ENCODE data around the gene FOXB2. TPM values are rescaled to one million over a fixed set of nuclear protein-coding genes. Genes with fewer than 3 reads are reported as not detected.

The FOXB2 gene
- total and polyA plus RNA-seq, 2 of the 8 experiments (the other 6 are each of a cell fraction or from before 2014, with no cell fraction given), result 0.15 to 0.22 TPM

- H3K4me3 ChIP-seq (ENCODE audit: extremely low read depth in 1 of 4, insufficient read depth in 2 of 4, low read depth in 3 of 4, low read length in 4 of 4), result no peak overlapping the region
- FAIRE-seq, result no peak
- H4K5ac ChIP-seq (ENCODE audit: insufficient read length, low read depth, low read length), result no peak overlapping the region
- no peak overlapping the region for H2AFZ ChIP-seq (ENCODE audit: low read length)
- no peak overlapping the region for H4K8ac ChIP-seq (ENCODE audit: extremely low read depth, insufficient read depth, low read length)
- H3K23me2 ChIP-seq (ENCODE audit: low read depth, low read length), result no peaks in the 10 kb centered on the region
- H3K23ac ChIP-seq (ENCODE audit: insufficient read length), result no peak overlapping the region
- no peak overlapping the region for H2BK12ac ChIP-seq (ENCODE audit: low read depth, low read length)
- H3K4me1 ChIP-seq (replicated peaks in 1 of 4; ENCODE audit: control insufficient read depth in 3 of 4, insufficient read depth in 4 of 4, low read length in 3 of 4), result no peaks in the 10 kb centered on the region
- H3K4me2 ChIP-seq (ENCODE audit: insufficient read depth in 1 of 2, low read depth in 2 of 2, low read length in 2 of 2), result no peak overlapping the region
- peak in 1 of 2 experiments; percentile 17 for DNase-seq (ENCODE audit: low read depth in 1 of 2, low spot score in 2 of 2)
- H3K9ac ChIP-seq (replicated peaks in 1 of 4; ENCODE audit: extremely low read depth in 1 of 4, low read depth in 3 of 4, low read length in 3 of 4), result no peak overlapping the region
- no peaks in the 10 kb centered on the region for H3K36me3 ChIP-seq (ENCODE audit: control insufficient read depth in 2 of 4, insufficient read depth in 4 of 4, low read length in 3 of 4)
- H3K79me2 ChIP-seq (ENCODE audit: control insufficient read depth in 1 of 2, insufficient read depth in 2 of 2, low read length in 2 of 2), result no peaks in the 10 kb centered on the region
- no peak overlapping the region for H3K27ac ChIP-seq (ENCODE audit: low read depth, low read length)
- no peak overlapping the region for H3K4ac ChIP-seq (replicated peaks; ENCODE audit: insufficient read length, low read depth, low read length)
- no peak overlapping the region for H4K91ac ChIP-seq (replicated peaks; ENCODE audit: insufficient read length, low read length)
- CTCF ChIA-PET (ENCODE audit: partially characterized antibody), result interaction anchor here (1.0 to 2.7 kb wide), 4 partner anchors 9 to 249 kb away, joined by 3 to 10 read pairs (median 4); no protein-coding TSS in a partner anchor
- no peak overlapping the region for H2BK20ac ChIP-seq (ENCODE audit: low read length)
- H3K56ac ChIP-seq (replicated peaks; ENCODE audit: insufficient read length, low read depth, low read length), result no peak overlapping the region
- no peaks in the 10 kb centered on the region for H3K9me3 ChIP-seq (ENCODE audit: insufficient read depth in 2 of 2, low read depth in 1 of 2, low read length in 1 of 2)
- peaks cover 0 to 2% (median under 1%) of the 10 kb centered on the region in 4 experiments; a peak in 3 of 7 replicates for H3K27me3 ChIP-seq (replicated peaks in 1 of 4; ENCODE audit: control insufficient read depth in 3 of 4, extremely low read depth in 1 of 4, insufficient read depth in 3 of 4, low read length in 3 of 4)
- POLR2A ChIA-PET (ENCODE audit: partially characterized antibody), result no interaction called here
- H3K18ac ChIP-seq (ENCODE audit: extremely low read depth, low read length), result no peak overlapping the region
- no peak overlapping the region for H2BK120ac ChIP-seq (replicated peaks; ENCODE audit: low read depth, low read length)
- H2BK5ac ChIP-seq (ENCODE audit: low read depth, low read length), result no peak overlapping the region
- no peak overlapping the region for H2AK5ac ChIP-seq (ENCODE audit: low read depth, low read length)
- no peaks in the 10 kb centered on the region for H3K79me1 ChIP-seq (ENCODE audit: low read depth, low read length)
- no peaks in the 10 kb centered on the region for H4K20me1 ChIP-seq (replicated peaks in 1 of 2; ENCODE audit: control insufficient read depth in 1 of 2, insufficient read depth in 2 of 2, low read length in 2 of 2)
- H2BK15ac ChIP-seq (ENCODE audit: low read length), result no peak overlapping the region
- WGBS, 2 experiments (ENCODE audit: extremely low coverage in 1 of 2, insufficient coverage in 1 of 2, insufficient read length in 1 of 2, insufficient replicate concordance in 2 of 2, low coverage in 1 of 2, low lambda C conversion rate in 2 of 2, missing lambda C conversion rate in 1 of 2), result 91% methylated on average over 4 of the region's 4 CpGs; no CpG with 5 or more reads in 1 of the 2 experiments
- no peak overlapping the region for H3K14ac ChIP-seq (ENCODE audit: insufficient read length)
- no peak for TF ChIP-seq CBX5 (IDR thresholded peaks at IDR 0.05; ENCODE audit: low read depth, low read length)
- TF ChIP-seq POLR2AphosphoS5 (IDR thresholded peaks at IDR 0.05; ENCODE audit: low read depth, low read length), result no peak
- TF ChIP-seq ZNF274 (IDR thresholded peaks at IDR 0.05; ENCODE audit: borderline replicate concordance, extremely low read depth, low read length), result no peak
- no peak for TF ChIP-seq SAP30 (IDR thresholded peaks at IDR 0.05; ENCODE audit: insufficient read depth, insufficient replicate concordance, low read length)
- no peak for TF ChIP-seq RBBP5 (IDR thresholded peaks at IDR 0.05; ENCODE audit: borderline replicate concordance, low read depth, low read length)
- TF ChIP-seq CTCF (IDR thresholded peaks at IDR 0.05; ENCODE audit: control extremely low read depth in 1 of 3, insufficient read depth in 1 of 3, low read depth in 1 of 3, low read length in 3 of 3), result no peak
- TF ChIP-seq EGR1 (IDR thresholded peaks at IDR 0.05; ENCODE audit: borderline replicate concordance, low read depth, low read length), result no peak
- no peak for TF ChIP-seq RNF2 (IDR thresholded peaks at IDR 0.05; ENCODE audit: borderline replicate concordance, low read depth, low read length, missing control alignments, poor library complexity, severe bottlenecking)
- no peak for TF ChIP-seq CREB1 (IDR thresholded peaks at IDR 0.05)
- TF ChIP-seq RFX5 (IDR thresholded peaks at IDR 0.05; ENCODE audit: borderline replicate concordance, low read depth, low read length), result no peak
- TF ChIP-seq KDM1A (IDR thresholded peaks at IDR 0.05; ENCODE audit: borderline replicate concordance, low read length), result no peak
- no peak for TF ChIP-seq NRF1 (IDR thresholded peaks at IDR 0.05; ENCODE audit: low read depth, low read length)
These were observed 14.2 kb upstream of the FOXB2 start for GRCh38 chr9:77005216-77005615.

Data from H1 (cell line).